ENCODE results near the gene KIRREL1.

The KIRREL1 gene

GRCh38 chr1:158149175-158149574, 155.7 kb downstream of the KIRREL1 start:
- peak; percentile 47 for DNase-seq
